Gastrocnemius medialis (tissue), 4 donors: ENCODE data around the gene AFF3. TPM values are rescaled to one million over a fixed set of nuclear protein-coding genes. Genes with fewer than 3 reads are reported as not detected.

Experiments
- ATAC-seq, 2 donors: fragments of 150-250 bp; one replicate each; pipeline ENCODE4 v1.9.1; 2016
- DNase-seq, 2 donors: peaks; one replicate each; pipeline ENCODE4 v3.0.0-alpha.2; 2019
- H3K27ac ChIP-seq, 4 donors: fragments of 200-600 bp; sonication (generic); 1 replicate in 1 of 4; 2 replicates in 3 of 4; pipeline ENCODE4 v1.5.1; 2016 to 2018; ENCODE audit warnings: mild to moderate bottlenecking in 2 of 4, moderate library complexity in 1 of 4
- H3K27me3 ChIP-seq, 3 donors: fragments of 200-600 bp; sonication (generic) in 2 of 3; 1 replicate in 1 of 3; 2 replicates in 2 of 3; pipeline versions ENCODE4 v1.5.1 to v1.6.0; 2016 to 2019; ENCODE audit warnings: mild to moderate bottlenecking in 1 of 3, moderate library complexity in 1 of 3
- H3K36me3 ChIP-seq, 2 donors: fragments of 200-600 bp; sonication (generic) in 1 of 2; one replicate each; pipeline ENCODE4 v1.5.1; 2017 to 2018
- H3K4me1 ChIP-seq, 2 donors: fragments of 200-600 bp; sonication (generic) in 1 of 2; one replicate each; pipeline ENCODE4 v1.5.1; 2016 to 2017; ENCODE audit warnings: mild to moderate bottlenecking in 2 of 2
- H3K4me3 ChIP-seq, 4 donors: fragments of 200-600 bp; sonication (generic) in 3 of 4; 1 replicate in 1 of 4; 2 replicates in 3 of 4; pipeline ENCODE4 v1.5.1; 2016 to 2019; ENCODE audit warnings: mild to moderate bottlenecking in 2 of 4
- H3K9me3 ChIP-seq, 3 donors: fragments of 200-600 bp; sonication (generic) in 2 of 3; 1 replicate in 1 of 3; 2 replicates in 2 of 3; pipeline ENCODE4 v1.5.1; 2016 to 2019
- POLR2A ChIP-seq, 2 donors: fragments of 450-650 bp; IDR thresholded peaks; one replicate each; pipeline ENCODE4 v1.6.1; 2017; ENCODE audit warnings: antibody characterized with exemption in 2 of 2, mild to moderate bottlenecking in 2 of 2, moderate library complexity in 2 of 2
- in situ Hi-C, 4 donors: fragments of 200-750 bp; cut with MboI; loops; one replicate each; pipeline versions ENCODE4 v1.15.0 to v1.8.0; 2017; ENCODE audit warnings: low sequenced_read_pairs in 4 of 4
- intact Hi-C: fragments of 100-400 bp; cut with DNase I; formaldehyde crosslinking; loops from one replicate; pipeline ENCODE4 v1.15.1; 2023; ENCODE audit warnings: low total_unique reads
- total RNA-seq, 4 donors: library from RNA; depleted of rRNA; stranded (reverse); fragments of >200 nt; gene quantifications; one replicate each; pipeline versions ENCODE4 v1.1.0 to v1.2.3, GENCODE V29; 2016
- TF ChIP-seq, protein P1 (sequence below), 5 experiments: fragments of 450-650 bp in 3 of 5; fragments of 200-600 bp in 2 of 5; sonication (generic) in 2 of 5; IDR thresholded peaks in 4 of 5; conservative IDR thresholded peaks in 1 of 5; 1 replicate in 4 of 5; 2 replicates in 1 of 5; pipeline ENCODE4 v1.5.1; 2016 to 2019; ENCODE audit warnings: antibody characterized with exemption in 5 of 5, mild to moderate bottlenecking in 3 of 5, moderate library complexity in 3 of 5

Gene AFF3
- total RNA-seq, 4 donors from 2014 or later = 0.22 to 0.55 (median 0.47) TPM

DNA sequence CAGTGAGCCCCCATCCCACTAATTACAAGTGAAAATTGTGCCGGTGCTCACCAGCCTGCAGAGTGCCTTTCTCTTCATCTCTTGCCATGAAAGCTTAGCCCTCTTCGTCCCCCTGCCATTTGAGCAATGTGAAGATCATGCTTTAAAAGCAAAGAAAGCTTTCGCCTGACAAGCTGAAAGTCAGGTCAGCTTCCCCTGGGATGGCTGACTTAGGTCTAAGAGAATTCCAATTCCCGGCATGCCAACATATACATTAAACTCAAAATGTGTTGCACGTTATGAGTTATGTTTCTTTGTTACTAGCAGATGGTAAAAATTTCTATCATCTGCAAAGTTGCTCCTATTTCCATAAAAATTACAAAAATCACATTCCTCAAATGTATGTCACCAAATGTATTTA is 129.8 kb downstream of the AFF3 start:
- no peaks in the 10 kb centered on the region for H3K4me1 ChIP-seq
- no peak for TF ChIP-seq POLR2A (IDR thresholded peaks at IDR 0.05)
- TF ChIP-seq, protein P1, sequence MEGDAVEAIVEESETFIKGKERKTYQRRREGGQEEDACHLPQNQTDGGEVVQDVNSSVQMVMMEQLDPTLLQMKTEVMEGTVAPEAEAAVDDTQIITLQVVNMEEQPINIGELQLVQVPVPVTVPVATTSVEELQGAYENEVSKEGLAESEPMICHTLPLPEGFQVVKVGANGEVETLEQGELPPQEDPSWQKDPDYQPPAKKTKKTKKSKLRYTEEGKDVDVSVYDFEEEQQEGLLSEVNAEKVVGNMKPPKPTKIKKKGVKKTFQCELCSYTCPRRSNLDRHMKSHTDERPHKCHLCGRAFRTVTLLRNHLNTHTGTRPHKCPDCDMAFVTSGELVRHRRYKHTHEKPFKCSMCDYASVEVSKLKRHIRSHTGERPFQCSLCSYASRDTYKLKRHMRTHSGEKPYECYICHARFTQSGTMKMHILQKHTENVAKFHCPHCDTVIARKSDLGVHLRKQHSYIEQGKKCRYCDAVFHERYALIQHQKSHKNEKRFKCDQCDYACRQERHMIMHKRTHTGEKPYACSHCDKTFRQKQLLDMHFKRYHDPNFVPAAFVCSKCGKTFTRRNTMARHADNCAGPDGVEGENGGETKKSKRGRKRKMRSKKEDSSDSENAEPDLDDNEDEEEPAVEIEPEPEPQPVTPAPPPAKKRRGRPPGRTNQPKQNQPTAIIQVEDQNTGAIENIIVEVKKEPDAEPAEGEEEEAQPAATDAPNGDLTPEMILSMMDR (IDR thresholded peaks at IDR 0.05 in 4 of 5, conservative IDR thresholded peaks at IDR 0.05 in 1 of 5) = no peak
- no peak for ATAC-seq
- no peaks in the 10 kb centered on the region for H3K36me3 ChIP-seq
- H3K27me3 ChIP-seq = peaks cover 0 to 5% (median 0%) of the 10 kb centered on the region in 3 donors
- DNase-seq = no peak
- in situ Hi-C loops = no loop called here
- no peaks in the 10 kb centered on the region for H3K9me3 ChIP-seq
- intact Hi-C loops = no loop called here
- H3K27ac ChIP-seq = no peak overlapping the region
- H3K4me3 ChIP-seq = no peak overlapping the region

DNA sequence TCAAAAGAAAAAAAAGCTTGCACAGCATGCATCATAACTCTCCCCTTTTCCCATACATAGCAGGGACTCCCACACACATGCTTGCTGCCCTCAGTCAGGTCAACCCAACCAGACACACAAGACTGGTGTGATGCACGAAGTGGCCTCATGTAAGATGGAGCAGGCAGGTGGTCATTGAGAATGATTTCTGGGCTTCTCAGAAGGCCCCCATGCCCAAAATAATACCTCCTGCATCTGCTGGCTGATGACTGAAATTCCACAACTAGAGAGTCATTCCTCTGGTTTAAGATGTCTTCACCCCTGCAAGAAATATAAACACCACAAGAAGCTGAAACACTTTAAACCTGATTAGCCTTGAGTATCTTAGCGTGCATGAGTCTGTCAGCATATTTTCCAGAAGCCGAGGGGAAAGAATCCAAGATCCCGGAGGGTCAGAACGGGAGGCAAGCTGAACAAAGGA is 131.1 kb downstream of the AFF3 start:
- ATAC-seq (no peak), DNase-seq (no peak)
- Histone ChIP-seq H3K9me3 (no peaks in the 10 kb centered on the region), H3K27ac (no peak overlapping the region), H3K27me3 (peaks cover 0 to 5% (median 0%) of the 10 kb centered on the region in 3 donors), H3K4me3 (no peak overlapping the region), H3K4me1 (no peaks in the 10 kb centered on the region), H3K36me3 (no peaks in the 10 kb centered on the region)
- TF ChIP-seq, protein P1 (IDR thresholded peaks at IDR 0.05 in 4 of 5, conservative IDR thresholded peaks at IDR 0.05 in 1 of 5) = no peak
- TF ChIP-seq POLR2A (IDR thresholded peaks at IDR 0.05) = no peak
- in situ Hi-C loops (no loop called here), intact Hi-C loops (no loop called here)

DNA sequence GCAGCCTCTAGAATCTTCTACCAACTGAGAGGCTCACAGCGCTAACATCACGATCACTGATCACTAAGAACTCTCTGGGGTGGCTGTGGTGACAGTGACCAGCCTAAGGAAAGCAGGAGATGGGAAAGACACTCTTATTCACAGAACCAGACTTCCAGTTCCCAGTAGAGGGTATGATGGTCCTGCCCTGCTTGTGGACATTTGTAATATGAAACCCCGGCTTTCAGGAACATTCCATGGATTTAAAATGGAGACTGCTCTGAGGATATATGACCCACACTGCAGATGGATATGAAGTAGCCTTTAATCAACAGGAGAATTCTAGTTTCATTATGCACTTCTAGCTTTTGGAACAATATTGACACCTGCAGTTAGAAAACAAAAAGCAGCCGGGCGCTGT is 131.8 kb downstream of the AFF3 start:
- TF ChIP-seq, protein P1 (IDR thresholded peaks at IDR 0.05 in 4 of 5, conservative IDR thresholded peaks at IDR 0.05 in 1 of 5) = no peak
- no peak for TF ChIP-seq POLR2A (IDR thresholded peaks at IDR 0.05)
- intact Hi-C loops = no loop called here
- ATAC-seq (no peak), DNase-seq (no peak)
- H3K27me3 ChIP-seq = peaks cover 0 to 5% (median 0%) of the 10 kb centered on the region in 3 donors
- no peak overlapping the region for H3K4me3 ChIP-seq
- no peak overlapping the region for H3K27ac ChIP-seq
- no peaks in the 10 kb centered on the region for H3K9me3 ChIP-seq
- H3K4me1 ChIP-seq = no peaks in the 10 kb centered on the region
- in situ Hi-C loops = no loop called here
- H3K36me3 ChIP-seq = no peaks in the 10 kb centered on the region

DNA sequence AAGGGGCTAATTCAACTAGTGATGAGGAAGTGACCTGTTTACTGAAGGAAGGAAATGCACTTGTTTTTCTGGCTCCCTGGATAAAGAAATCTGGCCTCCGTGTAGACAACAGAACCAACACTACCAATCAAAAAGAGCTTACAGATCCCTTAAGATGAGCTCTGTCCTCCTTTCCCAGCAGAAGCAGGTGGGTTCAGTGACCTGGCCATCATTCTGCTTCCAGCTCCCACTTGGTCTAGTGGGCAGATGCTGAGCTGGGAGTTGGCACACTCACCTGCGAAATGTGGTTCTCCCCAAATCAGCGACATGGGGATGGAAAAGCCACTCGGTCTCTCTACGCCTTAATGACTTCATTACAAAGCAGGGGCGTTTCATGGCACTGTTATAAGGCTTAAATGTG is 132.6 kb downstream of the AFF3 start:
- Histone ChIP-seq H3K27me3 (peaks cover 0 to 5% (median 0%) of the 10 kb centered on the region in 3 donors), H3K27ac (no peak overlapping the region), H3K9me3 (no peaks in the 10 kb centered on the region), H3K36me3 (no peaks in the 10 kb centered on the region), H3K4me3 (no peak overlapping the region), H3K4me1 (no peaks in the 10 kb centered on the region)
- intact Hi-C loops (no loop called here), in situ Hi-C loops (no loop called here)
- DNase-seq = no peak
- TF ChIP-seq, protein P1 (IDR thresholded peaks at IDR 0.05 in 4 of 5, conservative IDR thresholded peaks at IDR 0.05 in 1 of 5) = no peak
- TF ChIP-seq POLR2A (IDR thresholded peaks at IDR 0.05) = no peak
- no peak for ATAC-seq

DNA sequence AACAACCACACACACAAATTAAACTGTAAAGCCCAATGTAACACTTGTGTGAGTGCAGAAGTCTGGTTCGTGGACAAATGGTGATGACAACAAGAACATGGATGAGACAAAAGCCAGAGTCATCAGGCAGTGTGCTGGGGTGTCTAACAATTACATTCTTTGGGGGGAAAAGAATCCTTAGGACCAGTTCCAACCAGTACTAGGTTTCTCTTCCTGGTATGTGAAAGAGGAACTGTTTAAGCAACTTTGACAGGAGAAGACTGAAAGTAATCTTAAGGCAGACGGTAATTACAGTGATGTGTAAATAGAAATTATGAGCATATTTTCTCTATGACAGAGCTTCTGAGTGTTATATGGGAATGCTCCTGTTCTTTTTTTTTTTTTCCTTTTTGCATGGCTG is 133.4 kb downstream of the AFF3 start:
- no peak for ATAC-seq
- H3K9me3 ChIP-seq = no peaks in the 10 kb centered on the region
- intact Hi-C loops = no loop called here
- in situ Hi-C loops = no loop called here
- no peak overlapping the region for H3K4me3 ChIP-seq
- TF ChIP-seq POLR2A (IDR thresholded peaks at IDR 0.05) = no peak
- TF ChIP-seq, protein P1 (IDR thresholded peaks at IDR 0.05 in 4 of 5, conservative IDR thresholded peaks at IDR 0.05 in 1 of 5) = no peak
- H3K4me1 ChIP-seq = no peaks in the 10 kb centered on the region
- DNase-seq = no peak
- peaks cover 0 to 5% (median 0%) of the 10 kb centered on the region in 3 donors for H3K27me3 ChIP-seq
- no peak overlapping the region for H3K27ac ChIP-seq
- no peaks in the 10 kb centered on the region for H3K36me3 ChIP-seq
